CD4-positive, alpha-beta memory T cell (primary cell): ENCODE results near the gene B4GALT1. TPM values are rescaled to one million over a fixed set of nuclear protein-coding genes. Genes with fewer than 3 reads are reported as not detected.

ENCODE experiments used
- CTCF ChIA-PET: fragments of 350-600 bp; sonication (Branson Sonifier 250); formaldehyde crosslinking; loops from one replicate; lab custom pipeline; 2021; ENCODE audit warnings: inconsistent platforms; ENCODE audit not compliant: partially characterized antibody; lab: Charles Lee
- POLR2A ChIA-PET: fragments of 350-600 bp; sonication (Branson Sonifier 250); formaldehyde crosslinking; loops from one replicate; lab custom pipeline; 2021; ENCODE audit not compliant: partially characterized antibody; lab: Charles Lee
- DNase-seq, 5 donors: peaks; one replicate each; pipeline versions ENCODE4 v3.0.0 to v3.0.0-alpha.2; 2020 to 2022; ENCODE audit warnings: mixed read lengths in 1 of 5
- H3K27ac ChIP-seq: one replicate; pipeline ENCODE4 v1.7.0; 2013; ENCODE audit warnings: low read depth, low read length
- H3K27me3 ChIP-seq: 2 replicates; pipeline ENCODE4 v1.7.0; 2013; ENCODE audit warnings: mild to moderate bottlenecking, low read length, moderate library complexity; ENCODE audit not compliant: insufficient read depth
- H3K36me3 ChIP-seq: 2 replicates; pipeline ENCODE4 v1.7.0; 2013; ENCODE audit warnings: mild to moderate bottlenecking, low read length, moderate library complexity; ENCODE audit not compliant: insufficient read depth
- H3K4me1 ChIP-seq: 2 replicates; pipeline ENCODE4 v1.7.0; 2013; ENCODE audit warnings: mild to moderate bottlenecking, low read length, moderate library complexity; ENCODE audit not compliant: insufficient read depth
- H3K4me3 ChIP-seq, 2 donors: one replicate each; pipeline ENCODE4 v1.7.0; 2013; ENCODE audit warnings: low read length in 2 of 2, mild to moderate bottlenecking in 1 of 2
- H3K9me3 ChIP-seq, 2 donors: one replicate each; pipeline ENCODE4 v1.7.0; 2013; ENCODE audit warnings: low read length in 2 of 2, control low read depth in 1 of 2; ENCODE audit not compliant: control insufficient read depth in 1 of 2
- H3K27ac Mint-ChIP-seq, 7 donors: one replicate each; pipeline ENCODE4 v1.8.0; 2020 to 2021; ENCODE audit warnings: mixed read lengths in 7 of 7, mild to moderate bottlenecking in 6 of 7, inconsistent platforms in 3 of 7, moderate library complexity in 3 of 7
- H3K27me3 Mint-ChIP-seq, 2 donors: one replicate each; pipeline ENCODE4 v1.8.0; 2020 to 2021; ENCODE audit warnings: mixed read lengths in 2 of 2
- H3K36me3 Mint-ChIP-seq, 2 donors: one replicate each; pipeline ENCODE4 v1.8.0; 2020 to 2021; ENCODE audit warnings: mixed read lengths in 2 of 2, inconsistent platforms in 1 of 2, mild to moderate bottlenecking in 1 of 2
- H3K4me1 Mint-ChIP-seq, 4 donors: one replicate each; pipeline ENCODE4 v1.8.0; 2020 to 2021; ENCODE audit warnings: mixed read lengths in 4 of 4, mild to moderate bottlenecking in 1 of 4
- H3K4me3 Mint-ChIP-seq, 8 donors: one replicate each; pipeline ENCODE4 v1.8.0; 2020 to 2021; ENCODE audit warnings: mixed read lengths in 8 of 8, mild to moderate bottlenecking in 7 of 8, moderate library complexity in 6 of 8, inconsistent platforms in 3 of 8
- H3K9me3 Mint-ChIP-seq, 8 donors: one replicate each; pipeline ENCODE4 v1.8.0; 2020 to 2021; ENCODE audit warnings: mixed read lengths in 8 of 8, mild to moderate bottlenecking in 5 of 8, inconsistent platforms in 3 of 8, moderate library complexity in 1 of 8
- intact Hi-C: fragments of 100-400 bp; cut with micrococcal nuclease; formaldehyde crosslinking; loops from one replicate; pipeline ENCODE4 v1.15.1; 2023
- polyA plus RNA-seq, 2 donors: library from polyadenylated mRNA; unstranded; fragments of 300-500 nt; fragmentation: Illumina TruSeq; gene quantifications; one replicate each; pipeline ENCODE4 v1.2.3, GENCODE V29; 2021
- total RNA-seq, 2 experiments: library from RNA; stranded (reverse); gene quantifications; one replicate each; pipeline ENCODE4 v1.2.3, GENCODE V29; 2021

B4GALT1 gene
- total and polyA plus RNA-seq, 4 experiments from 2014 or later = 16.6 to 56.0 (median 43.1) TPM

DNA sequence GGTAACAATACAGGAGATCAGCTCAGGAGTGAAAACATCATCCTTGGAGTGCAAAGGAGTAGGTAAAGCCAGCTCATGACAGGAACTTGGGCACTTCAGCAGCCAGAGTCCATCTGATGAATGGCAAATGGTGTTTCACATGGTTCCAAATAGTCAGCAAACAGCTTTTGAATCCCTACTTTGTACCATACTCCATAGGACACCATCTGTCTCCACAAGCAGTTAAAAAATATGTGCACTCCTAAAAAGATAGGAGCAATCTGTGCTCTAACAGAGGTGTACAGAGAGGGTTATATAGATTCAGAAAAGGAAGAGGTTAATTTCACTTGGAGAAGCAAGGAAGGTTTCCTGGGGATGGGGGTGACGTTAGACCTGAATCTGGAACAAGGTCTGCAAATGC is 21.6 kb upstream of the B4GALT1 start:
- H3K4me3 ChIP-seq = no peak overlapping the region
- H3K27ac ChIP-seq = no peak overlapping the region
- ChIA-PET POLR2A (interaction anchor here (1.2 kb wide), 1 partner anchor 22 kb away, joined by 4 read pairs; the partner anchor contains the start of gene B4GALT1), CTCF (interaction anchor here (1.4 kb wide), 1 partner anchor 10 kb away, joined by 4 read pairs; no protein-coding TSS in a partner anchor)
- H3K36me3 ChIP-seq = no peaks in the 10 kb centered on the region
- H3K4me3 Mint-ChIP-seq = no peak overlapping the region
- H3K9me3 Mint-ChIP-seq = peaks cover 0 to 2% (median 0%) of the 10 kb centered on the region in 8 donors
- no peak for DNase-seq
- H3K36me3 Mint-ChIP-seq = no peaks in the 10 kb centered on the region
- H3K9me3 ChIP-seq = no peaks in the 10 kb centered on the region
- H3K27me3 Mint-ChIP-seq = no peaks in the 10 kb centered on the region
- H3K4me1 ChIP-seq = no peaks in the 10 kb centered on the region
- no peak overlapping the region for H3K27ac Mint-ChIP-seq
- no peaks in the 10 kb centered on the region for H3K4me1 Mint-ChIP-seq
- intact Hi-C loops = no loop called here
- H3K27me3 ChIP-seq = no peaks in the 10 kb centered on the region

DNA sequence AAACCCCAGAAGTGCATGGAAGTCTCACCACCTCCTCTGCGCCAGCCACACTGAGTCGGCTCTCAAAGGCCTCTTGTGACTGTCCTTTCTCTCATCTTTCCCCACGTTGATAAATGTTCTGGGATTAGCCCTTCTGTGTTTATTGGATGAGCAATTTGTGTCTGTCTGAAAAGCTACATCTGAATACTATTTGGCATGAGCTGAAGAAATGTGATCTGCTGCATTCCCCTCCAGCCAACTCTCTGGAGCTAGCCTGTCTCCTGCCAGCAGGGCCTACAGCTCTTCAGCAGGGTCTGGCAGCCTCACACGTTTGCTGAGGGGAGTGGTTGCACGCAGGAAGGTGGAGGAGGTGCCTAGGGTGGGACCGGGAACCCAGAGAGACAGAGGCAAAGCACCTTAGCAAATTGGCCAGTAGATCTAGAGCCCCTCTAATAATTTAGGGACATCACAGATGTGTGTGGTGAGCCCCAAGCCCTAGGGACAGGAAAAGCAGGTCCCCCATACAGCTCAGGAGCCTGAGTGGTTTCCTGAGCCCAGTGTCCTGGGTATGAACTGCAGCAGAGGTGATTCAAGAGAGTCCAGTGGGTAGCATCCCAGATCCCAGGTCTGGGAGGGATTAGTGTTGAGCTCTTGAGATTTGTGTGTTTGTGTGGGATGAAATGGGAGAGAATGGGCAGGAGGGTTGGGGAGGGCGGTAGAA is 20.5 kb upstream of the B4GALT1 start:
- Mint-ChIP-seq H3K4me3 (no peak overlapping the region), H3K36me3 (no peaks in the 10 kb centered on the region), H3K27me3 (peaks cover 0 to 1% of the 10 kb centered on the region in 2 donors), H3K27ac (peak overlapping the region in 1 of 7 donors; percentile 25), H3K4me1 (no peaks in the 10 kb centered on the region), H3K9me3 (peaks cover 0 to 2% (median 0%) of the 10 kb centered on the region in 8 donors)
- H3K36me3 ChIP-seq = no peaks in the 10 kb centered on the region
- no peak overlapping the region for H3K27ac ChIP-seq
- intact Hi-C loops = no loop called here
- no peak overlapping the region for H3K4me3 ChIP-seq
- CTCF ChIA-PET = interaction anchor here (1.2 kb wide), 1 partner anchor 17 kb away, joined by 3 read pairs; no protein-coding TSS in a partner anchor
- DNase-seq = no peak
- no peaks in the 10 kb centered on the region for H3K27me3 ChIP-seq
- no peaks in the 10 kb centered on the region for H3K4me1 ChIP-seq
- POLR2A ChIA-PET = interaction anchor here (1.2 kb wide), 1 partner anchor 21 kb away, joined by 4 read pairs; the partner anchor contains the start of gene B4GALT1
- H3K9me3 ChIP-seq = no peaks in the 10 kb centered on the region

DNA sequence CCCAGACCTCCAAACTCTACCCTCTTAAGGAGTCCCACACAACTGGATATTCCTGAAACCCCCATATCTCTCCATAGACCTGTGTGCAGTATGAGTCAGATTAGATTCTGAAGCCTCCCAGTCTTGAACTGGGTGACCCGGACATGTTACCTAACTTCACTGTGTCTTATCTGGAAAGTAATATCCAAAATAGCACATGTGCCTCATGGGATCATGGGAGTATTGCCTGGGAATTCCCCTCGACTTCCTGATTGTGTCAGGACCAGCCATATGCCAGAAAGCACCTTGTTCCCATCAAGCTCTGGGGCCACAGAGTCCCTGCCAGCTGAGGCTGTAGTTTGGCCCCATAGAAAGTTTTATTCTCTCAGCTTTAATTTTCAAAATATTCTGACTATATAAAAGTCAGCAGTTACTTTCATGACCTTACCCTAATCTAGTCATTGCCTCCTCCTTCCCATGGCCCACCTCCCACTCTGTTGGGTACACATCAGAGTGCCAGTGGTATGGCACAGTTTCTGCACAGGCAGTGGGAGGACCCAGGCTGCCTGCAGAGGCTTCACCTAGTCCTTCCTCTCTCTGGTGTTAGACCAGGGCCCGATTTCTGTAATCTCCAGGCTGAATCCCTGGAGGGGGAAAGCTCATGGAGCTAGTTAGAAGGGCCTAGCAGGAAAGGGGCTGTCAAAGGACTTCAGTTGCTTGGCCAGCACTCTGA is 19.5 kb upstream of the B4GALT1 start:
- H3K4me1 ChIP-seq = no peaks in the 10 kb centered on the region
- no peak overlapping the region for H3K4me3 ChIP-seq
- Mint-ChIP-seq H3K27me3 (peaks cover 1 to 3% of the 10 kb centered on the region in 2 donors), H3K9me3 (peaks cover 0 to 2% (median 0%) of the 10 kb centered on the region in 8 donors), H3K36me3 (no peaks in the 10 kb centered on the region), H3K4me1 (no peaks in the 10 kb centered on the region), H3K4me3 (no peak overlapping the region), H3K27ac (no peak overlapping the region)
- DNase-seq = no peak
- no peak overlapping the region for H3K27ac ChIP-seq
- POLR2A ChIA-PET = no interaction called here
- no peaks in the 10 kb centered on the region for H3K27me3 ChIP-seq
- H3K9me3 ChIP-seq = no peaks in the 10 kb centered on the region
- intact Hi-C loops = no loop called here
- no peaks in the 10 kb centered on the region for H3K36me3 ChIP-seq
- CTCF ChIA-PET = interaction anchor here (0.8 to 1.2 kb wide), 2 partner anchors 18 to 66 kb away, joined by 3 read pairs; no protein-coding TSS in a partner anchor

DNA sequence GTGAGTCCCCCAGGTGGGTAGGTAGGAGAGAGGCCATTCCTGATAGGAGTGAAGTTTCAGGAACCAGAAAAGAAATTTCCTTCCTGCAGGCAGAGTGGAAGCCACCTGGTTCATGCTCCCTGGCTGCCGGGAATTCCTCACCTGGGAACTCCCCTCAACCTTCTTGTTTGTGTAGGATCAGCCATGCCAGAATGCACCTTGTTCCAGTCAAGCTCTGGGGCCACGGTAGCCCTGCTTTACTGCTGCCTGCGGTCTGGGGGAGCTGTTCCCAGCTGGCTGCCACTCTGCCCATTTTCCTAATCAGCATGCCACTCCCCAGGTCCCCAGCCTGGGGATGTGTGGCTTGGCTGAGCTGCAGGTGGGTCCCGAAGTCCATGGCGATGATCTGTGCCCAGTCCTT is 18.7 kb upstream of the B4GALT1 start:
- CTCF ChIA-PET = interaction anchor here (1.4 kb wide), 1 partner anchor 9 kb away, joined by 5 read pairs; no protein-coding TSS in a partner anchor
- no peak overlapping the region for H3K4me3 ChIP-seq

DNA sequence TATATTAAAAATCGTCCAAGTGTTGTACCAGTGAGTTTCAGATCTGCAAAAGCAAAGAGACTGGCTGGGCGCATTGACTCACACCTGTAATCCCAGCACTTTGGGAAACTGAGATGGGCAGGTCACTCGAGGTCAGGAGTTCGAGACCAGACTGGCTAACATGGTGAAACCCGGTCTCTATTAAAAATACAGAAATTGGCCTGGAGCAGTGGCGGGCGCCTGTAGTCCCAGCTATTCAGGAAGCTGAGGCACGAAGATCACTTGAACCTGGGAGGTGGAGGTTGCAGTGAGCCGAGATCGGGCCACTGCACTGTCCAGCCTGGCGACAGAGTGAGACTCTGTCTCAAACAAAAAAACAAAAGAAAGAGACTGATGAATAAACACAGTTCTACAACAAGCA is 18.3 kb upstream of the B4GALT1 start:
- Mint-ChIP-seq H3K4me1 (no peaks in the 10 kb centered on the region), H3K27me3 (peaks cover 4 to 6% of the 10 kb centered on the region in 2 donors)
- CTCF ChIA-PET = interaction anchor here (1.4 kb wide), 1 partner anchor 9 kb away, joined by 5 read pairs; no protein-coding TSS in a partner anchor

More for the DNA sequence above, 18.7 kb upstream of the B4GALT1 start:
- POLR2A ChIA-PET = no interaction called here
- H3K4me3 Mint-ChIP-seq = no peak overlapping the region
- no peak overlapping the region for H3K27ac ChIP-seq
- H3K4me1 ChIP-seq = no peaks in the 10 kb centered on the region
- H3K36me3 Mint-ChIP-seq = no peaks in the 10 kb centered on the region
- H3K27ac Mint-ChIP-seq = no peak overlapping the region
- no peaks in the 10 kb centered on the region for H3K36me3 ChIP-seq
- no peaks in the 10 kb centered on the region for H3K9me3 ChIP-seq
- peaks cover 0 to 2% (median 0%) of the 10 kb centered on the region in 8 donors for H3K9me3 Mint-ChIP-seq
- intact Hi-C loops = no loop called here
- DNase-seq = no peak
- H3K4me1 Mint-ChIP-seq = no peaks in the 10 kb centered on the region
- peaks cover 4 to 6% of the 10 kb centered on the region in 2 donors for H3K27me3 Mint-ChIP-seq
- no peaks in the 10 kb centered on the region for H3K27me3 ChIP-seq

DNA sequence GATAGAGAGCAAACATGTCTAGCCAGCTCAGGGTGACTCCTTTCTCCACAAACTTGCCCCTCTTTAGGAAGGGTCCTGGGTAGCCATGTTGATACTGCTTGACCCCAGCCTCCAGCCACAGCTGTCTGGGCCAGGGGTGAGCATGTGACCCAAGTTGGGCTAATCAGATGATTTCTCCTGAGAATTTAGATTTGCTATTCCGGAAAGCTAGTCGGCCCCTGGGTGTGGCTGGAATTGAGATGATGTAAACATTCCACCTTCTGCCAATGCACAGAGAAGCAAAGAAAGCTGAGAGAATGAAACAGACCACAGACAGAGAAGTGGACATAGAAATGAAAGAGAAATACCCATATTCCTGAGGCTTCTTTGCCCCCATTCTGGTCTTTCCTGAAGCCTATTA is 17.8 kb upstream of the B4GALT1 start:
- CTCF ChIA-PET = interaction anchor here (1.1 to 1.4 kb wide), 2 partner anchors 10 to 41 kb away, joined by 4 to 5 read pairs; no protein-coding TSS in a partner anchor
- Histone ChIP-seq H3K36me3 (no peaks in the 10 kb centered on the region), H3K27me3 (no peaks in the 10 kb centered on the region), H3K4me1 (no peaks in the 10 kb centered on the region), H3K4me3 (no peak overlapping the region), H3K27ac (no peak overlapping the region), H3K9me3 (no peaks in the 10 kb centered on the region)
- no peak overlapping the region for H3K4me3 Mint-ChIP-seq
- no peak overlapping the region for H3K27ac Mint-ChIP-seq
- no peak for DNase-seq
- no peaks in the 10 kb centered on the region for H3K4me1 Mint-ChIP-seq
- peaks cover 4 to 6% of the 10 kb centered on the region in 2 donors for H3K27me3 Mint-ChIP-seq
- peaks cover 0 to 2% (median 0%) of the 10 kb centered on the region in 8 donors for H3K9me3 Mint-ChIP-seq
- POLR2A ChIA-PET = interaction anchor here (1.1 kb wide), 1 partner anchor 9 kb away, joined by 3 read pairs; no protein-coding TSS in a partner anchor
- intact Hi-C loops = no loop called here
- H3K36me3 Mint-ChIP-seq = no peaks in the 10 kb centered on the region

More for the DNA sequence above, 18.3 kb upstream of the B4GALT1 start:
- no peak overlapping the region for H3K4me3 Mint-ChIP-seq
- Histone ChIP-seq H3K9me3 (no peaks in the 10 kb centered on the region), H3K4me3 (no peak overlapping the region), H3K27me3 (no peaks in the 10 kb centered on the region), H3K4me1 (no peaks in the 10 kb centered on the region), H3K27ac (no peak overlapping the region), H3K36me3 (no peaks in the 10 kb centered on the region)
- intact Hi-C loops = no loop called here
- peak overlapping the region in 2 of 7 donors; percentile 29 to 47 for H3K27ac Mint-ChIP-seq
- H3K36me3 Mint-ChIP-seq = no peaks in the 10 kb centered on the region
- DNase-seq = no peak
- POLR2A ChIA-PET = no interaction called here
- H3K9me3 Mint-ChIP-seq = peaks cover 0 to 2% (median 0%) of the 10 kb centered on the region in 8 donors

DNA sequence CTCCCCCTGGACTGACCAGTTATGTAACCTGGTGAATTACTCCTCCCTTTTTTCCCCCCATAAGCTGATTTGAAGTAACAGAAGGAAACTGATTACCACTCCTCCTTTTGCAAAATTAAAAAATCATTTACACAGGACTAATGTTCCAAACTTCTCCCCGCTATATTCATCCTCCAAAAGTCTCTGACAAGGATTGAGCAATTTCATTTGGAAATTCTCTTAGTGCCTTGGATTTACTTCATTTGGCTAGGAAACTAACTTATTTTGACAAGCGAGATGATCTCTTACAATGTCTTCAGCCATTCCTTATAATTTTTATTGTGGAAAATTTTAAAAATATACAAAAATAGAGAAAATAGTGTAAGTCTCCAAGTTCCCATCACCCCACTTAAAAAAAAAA is 15.4 kb upstream of the B4GALT1 start:
- CTCF ChIA-PET = interaction anchor here (0.6 kb wide), 1 partner anchor 12 kb away, joined by 4 read pairs; no protein-coding TSS in a partner anchor
- no peak overlapping the region for H3K27ac Mint-ChIP-seq
- H3K4me3 ChIP-seq = no peak overlapping the region
- POLR2A ChIA-PET = no interaction called here
- no peaks in the 10 kb centered on the region for H3K27me3 ChIP-seq
- no peaks in the 10 kb centered on the region for H3K4me1 ChIP-seq
- H3K9me3 ChIP-seq = no peaks in the 10 kb centered on the region
- intact Hi-C loops = no loop called here
- peaks cover 0 to 2% (median under 1%) of the 10 kb centered on the region in 4 donors for H3K4me1 Mint-ChIP-seq
- no peak overlapping the region for H3K27ac ChIP-seq
- peaks cover 4 to 6% of the 10 kb centered on the region in 2 donors for H3K27me3 Mint-ChIP-seq
- no peaks in the 10 kb centered on the region for H3K36me3 Mint-ChIP-seq
- H3K9me3 Mint-ChIP-seq = no peaks in the 10 kb centered on the region
- no peak for DNase-seq
- no peak overlapping the region for H3K4me3 Mint-ChIP-seq
- H3K36me3 ChIP-seq = no peaks in the 10 kb centered on the region
